Midbrain (tissue), 1 donor: ENCODE data around the gene C10orf71.

Source experiments
- DNase-seq: peaks from one replicate; lab custom pipeline; 2025; lab: John Stamatoyannopoulos, UW

C10orf71 gene

GRCh38 chr10:49272251-49273081 lies 26.5 kb upstream of the C10orf71 start:
- no peak for DNase-seq

GRCh38 chr10:49273082-49273465 lies 25.9 kb upstream of the C10orf71 start:
- no peak for DNase-seq

GRCh38 chr10:49273626-49274025 lies 25.3 kb upstream of the C10orf71 start:
- DNase-seq = no peak

- no peak for DNase-seq
Observed at GRCh38 chr10:49274886-49275285, 24.1 kb upstream of the C10orf71 start.

- no peak for DNase-seq
Observed at GRCh38 chr10:49275896-49276295, 23.1 kb upstream of the C10orf71 start.

GRCh38 chr10:49276596-49276995 lies 22.4 kb upstream of the C10orf71 start:
- no peak for DNase-seq

- no peak for DNase-seq
Observed at GRCh38 chr10:49277973-49278372, 21.0 kb upstream of the C10orf71 start.

GRCh38 chr10:49278497-49278981 lies 20.4 kb upstream of the C10orf71 start:
- DNase-seq = no peak

- DNase-seq = no peak
Observed at GRCh38 chr10:49279015-49279880, 19.7 kb upstream of the C10orf71 start.

- DNase-seq = no peak
Observed at GRCh38 chr10:49280001-49280408, 19.0 kb upstream of the C10orf71 start.

GRCh38 chr10:49281461-49281860 lies 17.5 kb upstream of the C10orf71 start:
- no peak for DNase-seq

GRCh38 chr10:49282306-49282705 lies 16.7 kb upstream of the C10orf71 start:
- no peak for DNase-seq

GRCh38 chr10:49282879-49283341 lies 16.1 kb upstream of the C10orf71 start:
- no peak for DNase-seq

GRCh38 chr10:49283491-49283890 lies 15.5 kb upstream of the C10orf71 start:
- no peak for DNase-seq

- no peak for DNase-seq
Observed at GRCh38 chr10:49284356-49284755, 14.6 kb upstream of the C10orf71 start.

GRCh38 chr10:49285232-49285631 lies 13.7 kb upstream of the C10orf71 start:
- no peak for DNase-seq

- DNase-seq = no peak
Observed at GRCh38 chr10:49286686-49287085, 12.3 kb upstream of the C10orf71 start.

GRCh38 chr10:49287689-49288340 lies 11.2 kb upstream of the C10orf71 start:
- no peak for DNase-seq

GRCh38 chr10:49288341-49289065 lies 10.5 kb upstream of the C10orf71 start:
- no peak for DNase-seq

GRCh38 chr10:49289480-49289879 lies 9.5 kb upstream of the C10orf71 start:
- DNase-seq = no peak

GRCh38 chr10:49290131-49290530 lies 8.8 kb upstream of the C10orf71 start:
- no peak for DNase-seq

GRCh38 chr10:49290607-49291006 lies 8.4 kb upstream of the C10orf71 start:
- no peak for DNase-seq
